ENCODE measurements around the gene CETN1.

- TF ChIP-seq POLR2A (IDR thresholded peaks at IDR 0.05) (no peak), CTCF (IDR thresholded peaks at IDR 0.05) (no peak), POLR2AphosphoS5 (IDR thresholded peaks at IDR 0.05) (no peak)
Observed at GRCh38 chr18:598124-598589, 18.0 kb downstream of the CETN1 start.

All from breast epithelium (tissue), 3 donors.